HEK293T (cell line): ENCODE data around the gene SAFB2.

ENCODE experiments used
- ARNT ChIP-seq: fragments of 450-650 bp; IDR thresholded peaks from 2 replicates; pipeline ENCODE4 v1.6.1; 2017; ENCODE audit warnings: mild to moderate bottlenecking
- BHLHE40 ChIP-seq: fragments of 450-650 bp; IDR thresholded peaks from 2 replicates; pipeline ENCODE4 v1.6.1; 2016; ENCODE audit warnings: mild to moderate bottlenecking, moderate library complexity, borderline replicate concordance
- CTBP1 ChIP-seq: fragments of 450-650 bp; IDR thresholded peaks from 2 replicates; pipeline ENCODE4 v1.6.1; 2016; ENCODE audit warnings: borderline replicate concordance
- ELF4 ChIP-seq: fragments of 450-650 bp; IDR thresholded peaks from 2 replicates; pipeline ENCODE4 v1.6.1; 2017; ENCODE audit warnings: antibody characterized with exemption
- FOXK2 ChIP-seq: fragments of 450-650 bp; IDR thresholded peaks from 2 replicates; pipeline ENCODE4 v1.6.1; 2016; ENCODE audit warnings: mild to moderate bottlenecking
- FOXM1 ChIP-seq: fragments of 450-650 bp; IDR thresholded peaks from 2 replicates; pipeline ENCODE4 v1.6.1; 2017; ENCODE audit warnings: mild to moderate bottlenecking, borderline replicate concordance
- HDGF ChIP-seq: fragments of 450-650 bp; IDR thresholded peaks from 2 replicates; pipeline ENCODE4 v1.6.1; 2017; ENCODE audit warnings: antibody characterized with exemption, borderline replicate concordance
- L3MBTL2 ChIP-seq: fragments of 450-650 bp; conservative IDR thresholded peaks from 2 replicates; pipeline ENCODE4 v1.6.1; 2016; ENCODE audit warnings: mild to moderate bottlenecking
- SP1 ChIP-seq: fragments of 450-650 bp; IDR thresholded peaks from 2 replicates; pipeline ENCODE4 v1.6.1; 2017
- SUZ12 ChIP-seq: fragments of 450-650 bp; IDR thresholded peaks from 2 replicates; pipeline ENCODE4 v1.6.1; 2016; ENCODE audit warnings: mild to moderate bottlenecking
- ZNF384 ChIP-seq: fragments of 450-650 bp; IDR thresholded peaks from 2 replicates; pipeline ENCODE4 v1.6.1; 2016
- TF ChIP-seq, protein P1 (sequence below): fragments of 450-650 bp; IDR thresholded peaks from 2 replicates; pipeline ENCODE4 v1.6.1; 2016

DNA sequence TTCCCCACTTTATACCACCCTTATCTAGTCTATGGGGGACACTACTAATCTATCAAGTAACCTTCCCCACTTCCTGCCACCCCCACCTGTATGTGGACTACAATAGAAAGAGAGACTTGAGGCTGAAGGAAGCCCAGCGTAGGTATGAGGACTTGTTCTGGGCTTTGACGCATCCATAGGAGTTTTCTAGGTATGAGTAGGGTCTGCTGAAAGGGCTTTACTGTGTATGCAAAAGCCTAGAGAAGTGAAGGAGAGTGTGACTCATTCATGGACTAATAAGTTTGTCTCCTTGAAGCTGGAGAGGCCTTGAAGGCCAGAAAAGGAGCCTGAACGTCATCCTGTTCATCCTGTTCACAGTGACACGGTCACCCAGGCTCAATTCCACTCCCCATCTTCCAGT is 76.6 kb downstream of the SAFB2 start:
- no peak for TF ChIP-seq SUZ12
- TF ChIP-seq FOXM1, result no peak
- TF ChIP-seq BHLHE40, result no peak
- no peak for TF ChIP-seq FOXK2
- TF ChIP-seq L3MBTL2, result no peak
- no peak for TF ChIP-seq ELF4
- TF ChIP-seq ARNT, result no peak
- no peak for TF ChIP-seq SP1
- no peak for TF ChIP-seq ZNF384
- no peak for TF ChIP-seq HDGF
- no peak for TF ChIP-seq CTBP1
- TF ChIP-seq, protein P1, sequence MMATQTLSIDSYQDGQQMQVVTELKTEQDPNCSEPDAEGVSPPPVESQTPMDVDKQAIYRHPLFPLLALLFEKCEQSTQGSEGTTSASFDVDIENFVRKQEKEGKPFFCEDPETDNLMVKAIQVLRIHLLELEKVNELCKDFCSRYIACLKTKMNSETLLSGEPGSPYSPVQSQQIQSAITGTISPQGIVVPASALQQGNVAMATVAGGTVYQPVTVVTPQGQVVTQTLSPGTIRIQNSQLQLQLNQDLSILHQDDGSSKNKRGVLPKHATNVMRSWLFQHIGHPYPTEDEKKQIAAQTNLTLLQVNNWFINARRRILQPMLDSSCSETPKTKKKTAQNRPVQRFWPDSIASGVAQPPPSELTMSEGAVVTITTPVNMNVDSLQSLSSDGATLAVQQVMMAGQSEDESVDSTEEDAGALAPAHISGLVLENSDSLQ, result no peak
